Transverse colon (tissue), 3 donors: Measurements from ENCODE around the gene ADH5.

ENCODE experiments used
- CTCF ChIP-seq, 5 experiments: fragments of 200-600 bp in 3 of 5; fragments of 450-650 bp in 2 of 5; sonication (generic) in 3 of 5; IDR thresholded peaks; 1 replicate in 2 of 5; 2 replicates in 3 of 5; pipeline ENCODE4 v1.5.1; 2016 to 2017; ENCODE audit warnings: antibody characterized with exemption in 5 of 5, inconsistent platforms in 3 of 5, mild to moderate bottlenecking in 2 of 5, moderate library complexity in 1 of 5
- EP300 ChIP-seq: sonication (generic); formaldehyde crosslinking; IDR thresholded peaks from one replicate; pipeline ENCODE4 v1.6.1; 2017; ENCODE audit warnings: antibody characterized with exemption, low read depth

DNA sequence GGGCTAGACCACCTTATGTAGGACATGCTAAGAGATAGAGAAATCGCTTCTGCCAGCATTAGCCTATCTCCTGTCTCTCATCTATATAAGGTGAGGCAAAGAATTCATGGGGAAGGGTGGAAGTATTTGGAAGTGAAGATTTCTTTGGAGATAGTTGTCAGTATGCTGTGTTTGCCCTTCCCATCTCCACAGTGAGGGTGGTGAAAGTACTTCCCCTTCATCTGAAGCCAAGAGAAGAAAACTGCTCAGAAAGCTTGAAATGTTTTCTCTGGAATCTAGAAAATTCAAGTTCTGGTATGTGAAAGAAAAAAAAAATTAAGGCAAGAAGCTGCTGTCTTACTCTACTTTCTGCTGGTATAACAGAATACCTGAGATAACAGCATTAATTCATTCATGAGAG lies 12.3 kb upstream of the ADH5 start:
- TF ChIP-seq EP300 (no peak), CTCF (IDR thresholded peaks at IDR 0.05) (no peak)
